ENCODE data around the gene SLC27A1. TPM values are rescaled to one million over a fixed set of nuclear protein-coding genes. Genes with fewer than 3 reads are reported as not detected.

SLC27A1 gene
- total and polyA plus RNA-seq, 2 experiments from 2014 or later, result 20.4 to 30.0 TPM

GRCh38 chr19:17522988-17523872, 52.9 kb downstream of the SLC27A1 start:
- TF ChIP-seq EZH2 (IDR thresholded peaks at IDR 0.05; ENCODE audit: insufficient read depth, poor library complexity, severe bottlenecking), result no peak
- TF ChIP-seq EZH2phosphoT487 (IDR thresholded peaks at IDR 0.05; ENCODE audit: insufficient read depth, low read depth), result no peak
- DNase-seq, result no peak
- in situ Hi-C loops (cut with MboI), result no loop called here
- no peak overlapping the region for H2AFZ ChIP-seq
- no peaks in the 10 kb centered on the region for H4K20me1 ChIP-seq (ENCODE audit: insufficient read depth)
- H3K9ac ChIP-seq, result no peak overlapping the region
- H3K27me3 ChIP-seq (replicated peaks; ENCODE audit: insufficient read depth), result no peaks in the 10 kb centered on the region
- H3K79me2 ChIP-seq (ENCODE audit: insufficient read depth), result no peaks in the 10 kb centered on the region
- H3K27ac ChIP-seq, result no peak overlapping the region
- 47 to 51% methylated on average over 24 of the region's 24 CpGs for WGBS, 2 experiments (ENCODE audit: low coverage in 1 of 2, low lambda C conversion rate in 2 of 2, missing lambda C conversion rate in 2 of 2)
- no peaks in the 10 kb centered on the region for H3K4me1 ChIP-seq (ENCODE audit: insufficient read depth)
- peaks cover 7% of the 10 kb centered on the region for H3K36me3 ChIP-seq (ENCODE audit: low read depth)
- H3K4me3 ChIP-seq, result no peak overlapping the region
- H3K9me2 ChIP-seq (ENCODE audit: insufficient read depth), result no peaks in the 10 kb centered on the region
- H3K9me3 ChIP-seq (ENCODE audit: low read depth), result peaks cover 1% of the 10 kb centered on the region
- no peak overlapping the region for H3K4me2 ChIP-seq (ENCODE audit: unreplicated experiment)
- no peaks in the 10 kb centered on the region for H3F3A ChIP-seq (ENCODE audit: insufficient read depth)

GRCh38 chr19:17524651-17525050, 54.3 kb downstream of the SLC27A1 start:
- no peak overlapping the region for H3K4me2 ChIP-seq (ENCODE audit: unreplicated experiment)
- TF ChIP-seq EZH2phosphoT487 (IDR thresholded peaks at IDR 0.05; ENCODE audit: insufficient read depth, low read depth) (no peak), EZH2 (IDR thresholded peaks at IDR 0.05; ENCODE audit: insufficient read depth, poor library complexity, severe bottlenecking) (no peak)
- 67 to 75% methylated on average over 4 of the region's 4 CpGs for WGBS, 2 experiments (ENCODE audit: low coverage in 1 of 2, low lambda C conversion rate in 2 of 2, missing lambda C conversion rate in 2 of 2)
- no peak overlapping the region for H3K9ac ChIP-seq
- no peaks in the 10 kb centered on the region for H3K79me2 ChIP-seq (ENCODE audit: insufficient read depth)
- H2AFZ ChIP-seq, result no peak overlapping the region
- H3K9me3 ChIP-seq (ENCODE audit: low read depth), result no peaks in the 10 kb centered on the region
- no peaks in the 10 kb centered on the region for H3K4me1 ChIP-seq (ENCODE audit: insufficient read depth)
- no peak for DNase-seq
- no peak overlapping the region for H3K4me3 ChIP-seq
- H3K27me3 ChIP-seq (replicated peaks; ENCODE audit: insufficient read depth), result no peaks in the 10 kb centered on the region
- H4K20me1 ChIP-seq (ENCODE audit: insufficient read depth), result no peaks in the 10 kb centered on the region
- H3F3A ChIP-seq (ENCODE audit: insufficient read depth), result no peaks in the 10 kb centered on the region
- H3K9me2 ChIP-seq (ENCODE audit: insufficient read depth), result no peaks in the 10 kb centered on the region
- H3K27ac ChIP-seq, result no peak overlapping the region
- in situ Hi-C loops (cut with MboI), result no loop called here
- no peaks in the 10 kb centered on the region for H3K36me3 ChIP-seq (ENCODE audit: low read depth)

GRCh38 chr19:17525141-17525540, 54.8 kb downstream of the SLC27A1 start:
- in situ Hi-C loops (cut with MboI), result no loop called here

GRCh38 chr19:17526922-17527321, 56.6 kb downstream of the SLC27A1 start:
- in situ Hi-C loops (cut with MboI), result no loop called here
- Histone ChIP-seq H2AFZ (no peak overlapping the region), H3K4me3 (no peak overlapping the region), H3K27me3 (replicated peaks; ENCODE audit: insufficient read depth) (no peaks in the 10 kb centered on the region), H4K20me1 (ENCODE audit: insufficient read depth) (no peaks in the 10 kb centered on the region), H3K4me2 (ENCODE audit: unreplicated experiment) (no peak overlapping the region), H3K9ac (no peak overlapping the region), H3K4me1 (ENCODE audit: insufficient read depth) (no peaks in the 10 kb centered on the region), H3K9me2 (ENCODE audit: insufficient read depth) (no peaks in the 10 kb centered on the region), H3K36me3 (ENCODE audit: low read depth) (no peaks in the 10 kb centered on the region), H3K27ac (no peak overlapping the region), H3K79me2 (ENCODE audit: insufficient read depth) (no peaks in the 10 kb centered on the region), H3K9me3 (ENCODE audit: low read depth) (no peaks in the 10 kb centered on the region), H3F3A (ENCODE audit: insufficient read depth) (no peaks in the 10 kb centered on the region)
- WGBS, 2 experiments (ENCODE audit: low coverage in 1 of 2, low lambda C conversion rate in 2 of 2, missing lambda C conversion rate in 2 of 2), result 61 to 69% methylated on average over 9 to 15 of the region's 16 CpGs
- DNase-seq, result no peak
- TF ChIP-seq EZH2phosphoT487 (IDR thresholded peaks at IDR 0.05; ENCODE audit: insufficient read depth, low read depth) (no peak), EZH2 (IDR thresholded peaks at IDR 0.05; ENCODE audit: insufficient read depth, poor library complexity, severe bottlenecking) (no peak)

More at GRCh38 chr19:17525141-17525540, 54.8 kb downstream of the SLC27A1 start:
- H3K9ac ChIP-seq, result no peak overlapping the region
- WGBS, 2 experiments (ENCODE audit: low coverage in 1 of 2, low lambda C conversion rate in 2 of 2, missing lambda C conversion rate in 2 of 2), result 59 to 65% methylated on average over 9 of the region's 9 CpGs
- H3K27me3 ChIP-seq (replicated peaks; ENCODE audit: insufficient read depth), result no peaks in the 10 kb centered on the region
- H2AFZ ChIP-seq, result no peak overlapping the region
- DNase-seq, result no peak
- TF ChIP-seq EZH2phosphoT487 (IDR thresholded peaks at IDR 0.05; ENCODE audit: insufficient read depth, low read depth) (no peak), EZH2 (IDR thresholded peaks at IDR 0.05; ENCODE audit: insufficient read depth, poor library complexity, severe bottlenecking) (no peak)
- no peak overlapping the region for H3K4me2 ChIP-seq (ENCODE audit: unreplicated experiment)
- no peak overlapping the region for H3K27ac ChIP-seq
- no peaks in the 10 kb centered on the region for H3K9me3 ChIP-seq (ENCODE audit: low read depth)
- H3K36me3 ChIP-seq (ENCODE audit: low read depth), result no peaks in the 10 kb centered on the region
- H4K20me1 ChIP-seq (ENCODE audit: insufficient read depth), result no peaks in the 10 kb centered on the region
- no peaks in the 10 kb centered on the region for H3K4me1 ChIP-seq (ENCODE audit: insufficient read depth)
- no peaks in the 10 kb centered on the region for H3F3A ChIP-seq (ENCODE audit: insufficient read depth)
- no peak overlapping the region for H3K4me3 ChIP-seq
- H3K79me2 ChIP-seq (ENCODE audit: insufficient read depth), result no peaks in the 10 kb centered on the region
- no peaks in the 10 kb centered on the region for H3K9me2 ChIP-seq (ENCODE audit: insufficient read depth)

All from GM23248 (cell line).